Caco-2 (cell line): ENCODE data around the gene MYBBP1A. TPM values are rescaled to one million over a fixed set of nuclear protein-coding genes. Genes with fewer than 3 reads are reported as not detected.

Source experiments
- BruUV-seq: library from RNA; stranded (reverse); fragments of 400-500 nt; replicated peaks from 2 replicates; lab custom pipeline; 2021; lab: Mats Ljungman, UMichigan
- CTCF ChIA-PET: fragments of 300-600 bp; sonication (Branson Sonifier 250); formaldehyde crosslinking; loops from one replicate; lab custom pipeline; 2022; ENCODE audit warnings: antibody characterized with exemption; lab: Charles Lee
- POLR2A ChIA-PET: fragments of 300-600 bp; sonication (Branson Sonifier 250); formaldehyde crosslinking; loops from one replicate; lab custom pipeline; 2022; ENCODE audit warnings: antibody characterized with exemption; lab: Charles Lee
- DNase-seq, 2 experiments: peaks; one replicate each; pipeline versions ENCODE4 v3.0.0 to v3.0.0-alpha.2; 2020 to 2022
- H3K27me3 ChIP-seq: replicated peaks from 2 replicates; pipeline ENCODE4 v1.6.0; 2011; ENCODE audit warnings: low read length; ENCODE audit not compliant: control insufficient read depth, insufficient read depth
- H3K36me3 ChIP-seq: 2 replicates; pipeline ENCODE4 v1.5.1; 2011; ENCODE audit warnings: low read length; ENCODE audit not compliant: control insufficient read depth, insufficient read depth
- H3K4me1 ChIP-seq: fragments of 250-450 bp; sonication (Bioruptor Pico); 2 replicates; pipeline ENCODE4 v1.5.1; 2020; ENCODE audit warnings: mild to moderate bottlenecking
- H3K4me3 ChIP-seq: 2 replicates; pipeline ENCODE4 v1.5.1; 2011; ENCODE audit warnings: low read depth, mild to moderate bottlenecking, control low read depth, low read length
- H3K9me3 ChIP-seq: fragments of 250-450 bp; sonication (Bioruptor Pico); 2 replicates; pipeline ENCODE4 v1.5.1; 2020; ENCODE audit warnings: mild to moderate bottlenecking, moderate library complexity
- H3K27ac Mint-ChIP-seq: one replicate; pipeline ENCODE4 v1.8.0; 2022; ENCODE audit warnings: mixed read lengths; ENCODE audit not compliant: unreplicated experiment
- H3K27me3 Mint-ChIP-seq: one replicate; pipeline ENCODE4 v1.8.0; 2022; ENCODE audit warnings: mixed read lengths; ENCODE audit not compliant: insufficient read depth, unreplicated experiment
- H3K36me3 Mint-ChIP-seq: one replicate; pipeline ENCODE4 v1.8.0; 2022; ENCODE audit warnings: mild to moderate bottlenecking, mixed read lengths; ENCODE audit not compliant: insufficient read depth, unreplicated experiment
- H3K4me1 Mint-ChIP-seq: one replicate; pipeline ENCODE4 v1.8.0; 2022; ENCODE audit warnings: low read depth, mixed read lengths; ENCODE audit not compliant: unreplicated experiment
- H3K4me3 Mint-ChIP-seq: one replicate; pipeline ENCODE4 v1.8.0; 2022; ENCODE audit warnings: mild to moderate bottlenecking, moderate library complexity, mixed read lengths; ENCODE audit not compliant: unreplicated experiment
- H3K9me3 Mint-ChIP-seq: one replicate; pipeline ENCODE4 v1.8.0; 2022; ENCODE audit warnings: mixed read lengths; ENCODE audit not compliant: unreplicated experiment
- CTCF ChIP-seq, 2 experiments: fragments of 200-600 bp in 1 of 2; IDR thresholded peaks; 1 replicate in 1 of 2; 2 replicates in 1 of 2; pipeline versions ENCODE4 v1.5.1 to v1.8.0; 2011 to 2022; ENCODE audit warnings: antibody characterized with exemption in 1 of 2, control low read depth in 1 of 2, inconsistent platforms in 1 of 2, low read depth in 1 of 2, low read length in 1 of 2, mild to moderate bottlenecking in 1 of 2, moderate library complexity in 1 of 2; ENCODE audit not compliant: insufficient read depth in 1 of 2, severe bottlenecking in 1 of 2, unreplicated experiment in 1 of 2
- intact Hi-C: fragments of 100-400 bp; cut with micrococcal nuclease; formaldehyde crosslinking; loops from one replicate; pipeline ENCODE4 v1.10.0; 2022; ENCODE audit not compliant: unreplicated experiment
- total RNA-seq: library from RNA; stranded (reverse); gene quantifications from 2 replicates; pipeline ENCODE4 v1.2.3, GENCODE V29; 2022

MYBBP1A gene
- total RNA-seq, 1 experiment from 2014 or later, result 44.5 TPM

DNA sequence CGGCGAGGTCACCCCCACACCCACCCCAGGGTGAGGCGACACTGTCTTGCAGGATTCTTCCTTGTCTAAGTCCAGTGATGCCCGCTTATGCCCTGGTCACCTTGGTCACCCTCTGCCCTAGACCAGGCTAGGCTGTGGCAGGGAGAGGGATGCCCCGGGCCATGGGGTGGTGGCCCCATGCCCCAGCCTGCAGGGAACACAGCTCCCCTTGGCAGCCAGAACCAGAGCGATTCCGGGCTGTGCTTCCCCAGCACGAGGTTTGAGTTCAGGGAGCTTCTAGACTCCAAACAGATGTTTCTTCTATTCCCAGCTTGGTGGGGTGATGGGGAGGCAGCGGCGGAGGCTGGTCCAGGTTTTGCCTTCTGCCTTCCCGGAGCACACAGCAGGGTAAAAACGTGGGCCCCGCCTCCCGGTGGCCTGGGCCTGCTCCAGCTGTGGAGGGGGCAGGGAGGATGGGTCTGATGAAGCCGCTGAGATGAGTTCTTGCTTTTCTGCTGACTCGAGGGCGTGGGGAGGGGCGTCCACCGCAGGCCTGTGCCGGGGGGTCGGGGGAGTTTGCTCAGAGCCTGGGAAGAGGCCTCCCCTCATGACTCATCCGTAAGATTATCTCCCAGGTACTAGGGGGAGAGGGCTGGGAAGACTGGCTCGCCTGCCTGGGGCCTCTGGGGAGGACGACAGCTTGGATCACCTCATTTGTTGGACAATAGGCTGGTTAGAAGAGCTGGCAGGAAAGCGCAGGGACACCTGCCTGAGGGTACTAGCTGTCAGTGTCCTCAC is 44.5 kb upstream of the MYBBP1A start:
- H3K9me3 Mint-ChIP-seq, result no peaks in the 10 kb centered on the region
- Histone ChIP-seq H3K4me1 (peaks cover 28% of the 10 kb centered on the region), H3K27me3 (no peaks in the 10 kb centered on the region), H3K9me3 (no peaks in the 10 kb centered on the region), H3K4me3 (no peak overlapping the region), H3K36me3 (no peaks in the 10 kb centered on the region)
- H3K36me3 Mint-ChIP-seq, result peaks cover 48% of the 10 kb centered on the region
- ChIA-PET CTCF (interaction anchor here (0.6 to 2.5 kb wide), 4 partner anchors 11 to 574 kb away, joined by 3 to 9 read pairs (median 3); no protein-coding TSS in a partner anchor), POLR2A (interaction anchor here (1.9 to 2.8 kb wide), 2 partner anchors 10 to 15 kb away, joined by 10 to 28 read pairs; partner anchors contain the start of gene SMTNL2)
- intact Hi-C loops, result loop anchor here (1.0 kb wide), 1 partner anchor 11 kb away; no protein-coding TSS in a partner anchor
- H3K4me3 Mint-ChIP-seq, result peak overlapping the region; percentile 53
- TF ChIP-seq CTCF (IDR thresholded peaks at IDR 0.05; ENCODE audit: insufficient read depth in 1 of 2, low read depth in 1 of 2, low read length in 1 of 2, severe bottlenecking in 1 of 2, unreplicated experiment in 1 of 2), result no peak
- H3K27ac Mint-ChIP-seq, result peak overlapping the region; percentile 87
- peak; percentile 87 to 92 for DNase-seq
- no TSS peak for BruUV-seq
- H3K27me3 Mint-ChIP-seq, result no peaks in the 10 kb centered on the region
- H3K4me1 Mint-ChIP-seq, result peaks cover 13% of the 10 kb centered on the region

DNA sequence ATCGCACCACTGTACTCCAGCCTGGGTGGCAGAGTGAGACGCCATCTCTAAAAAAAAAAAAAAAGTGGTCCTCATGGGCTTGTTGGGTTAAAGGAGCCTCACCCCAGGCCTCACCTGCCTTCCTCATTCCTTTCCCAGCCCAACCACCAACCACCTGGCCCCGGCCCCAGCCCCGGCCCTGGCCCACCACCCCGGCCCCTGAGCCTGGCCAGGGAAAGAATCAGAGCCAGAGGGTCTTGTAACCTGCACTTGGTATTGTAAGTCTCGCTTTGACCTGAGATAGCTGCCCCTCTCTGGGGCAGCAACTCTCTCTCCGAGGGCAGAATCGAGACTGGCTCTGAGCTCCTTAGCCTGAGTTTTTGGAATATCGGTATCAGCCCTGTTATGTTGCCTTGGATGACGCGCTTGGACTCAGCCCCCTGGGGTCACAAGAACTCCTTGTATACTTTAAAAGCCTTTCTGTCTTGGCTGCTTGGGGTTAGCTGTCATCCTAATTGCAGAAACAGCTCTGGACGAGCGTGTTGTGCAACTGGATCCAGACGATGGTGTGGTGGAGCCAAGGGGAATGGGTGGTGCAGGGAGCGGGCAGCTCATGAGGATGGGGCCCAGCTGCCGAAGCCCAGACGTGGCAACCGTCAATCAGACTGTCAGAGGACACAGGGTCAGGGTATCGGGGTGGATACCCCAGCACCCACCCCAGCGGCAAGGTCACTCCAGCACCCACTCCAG is 43.8 kb upstream of the MYBBP1A start:
- H3K27me3 Mint-ChIP-seq, result no peaks in the 10 kb centered on the region
- peak in 1 of 2 experiments; percentile 5 for DNase-seq
- H3K9me3 Mint-ChIP-seq, result no peaks in the 10 kb centered on the region
- no TSS peak for BruUV-seq
- peak overlapping the region; percentile 40 for H3K4me3 Mint-ChIP-seq
- H3K27ac Mint-ChIP-seq, result no peak overlapping the region
- no peaks in the 10 kb centered on the region for H3K36me3 ChIP-seq
- H3K27me3 ChIP-seq, result no peaks in the 10 kb centered on the region
- no peak overlapping the region for H3K4me3 ChIP-seq
- H3K36me3 Mint-ChIP-seq, result peaks cover 42% of the 10 kb centered on the region
- peaks cover 28% of the 10 kb centered on the region for H3K4me1 ChIP-seq
- peaks cover 13% of the 10 kb centered on the region for H3K4me1 Mint-ChIP-seq
- TF ChIP-seq CTCF (IDR thresholded peaks at IDR 0.05; ENCODE audit: insufficient read depth in 1 of 2, low read depth in 1 of 2, low read length in 1 of 2, severe bottlenecking in 1 of 2, unreplicated experiment in 1 of 2), result no peak
- ChIA-PET CTCF (interaction anchor here (2.5 kb wide), 1 partner anchor 11 kb away, joined by 9 read pairs; no protein-coding TSS in a partner anchor), POLR2A (interaction anchor here (1.9 to 2.8 kb wide), 2 partner anchors 11 to 15 kb away, joined by 10 to 28 read pairs; partner anchors contain the start of gene SMTNL2)
- intact Hi-C loops, result no loop called here
- no peaks in the 10 kb centered on the region for H3K9me3 ChIP-seq

DNA sequence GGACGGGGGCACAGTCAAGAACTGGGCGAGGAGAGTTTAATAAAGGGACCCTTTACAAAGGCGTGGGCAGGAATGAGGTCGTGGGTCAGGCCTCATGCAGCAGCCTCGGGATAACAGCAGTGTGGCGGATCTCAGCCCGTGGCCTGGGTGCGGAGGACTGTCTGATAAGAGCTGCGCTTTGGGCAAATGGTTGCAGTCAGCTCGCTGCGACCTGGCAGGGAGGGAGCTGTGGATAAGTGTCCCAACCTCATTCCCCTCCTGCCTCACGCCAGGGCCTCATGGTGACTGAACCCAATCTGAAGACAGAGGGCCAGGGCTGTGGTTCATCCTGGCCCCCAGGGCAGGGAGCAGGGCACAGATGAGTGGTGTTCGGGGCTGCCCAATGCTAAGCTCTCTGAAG is 42.8 kb upstream of the MYBBP1A start:
- Mint-ChIP-seq H3K36me3 (peaks cover 33% of the 10 kb centered on the region), H3K4me3 (no peak overlapping the region), H3K4me1 (peaks cover 13% of the 10 kb centered on the region), H3K27me3 (no peaks in the 10 kb centered on the region), H3K27ac (no peak overlapping the region), H3K9me3 (no peaks in the 10 kb centered on the region)
- TF ChIP-seq CTCF (IDR thresholded peaks at IDR 0.05; ENCODE audit: insufficient read depth in 1 of 2, low read depth in 1 of 2, low read length in 1 of 2, severe bottlenecking in 1 of 2, unreplicated experiment in 1 of 2), result no peak
- H3K4me3 ChIP-seq, result no peak overlapping the region
- CTCF ChIA-PET, result no interaction called here
- no peaks in the 10 kb centered on the region for H3K36me3 ChIP-seq
- H3K9me3 ChIP-seq, result no peaks in the 10 kb centered on the region
- BruUV-seq, result no TSS peak
- peaks cover 28% of the 10 kb centered on the region for H3K4me1 ChIP-seq
- intact Hi-C loops, result no loop called here
- H3K27me3 ChIP-seq, result no peaks in the 10 kb centered on the region
- POLR2A ChIA-PET, result interaction anchor here (2.8 kb wide), 1 partner anchor 12 kb away, joined by 28 read pairs; no protein-coding TSS in a partner anchor
- DNase-seq, result no peak
